Activated CD4-positive, alpha-beta memory T cell treated with anti-CD3 and anti-CD28 coated beads for 36 hours (primary cell): ENCODE results near the gene GALNS. TPM values are rescaled to one million over a fixed set of nuclear protein-coding genes. Genes with fewer than 3 reads are reported as not detected.

Experiments
- CTCF ChIA-PET: fragments of 350-600 bp; sonication (Branson Sonifier 250); formaldehyde crosslinking; loops from one replicate; lab custom pipeline; 2021; ENCODE audit warnings: antibody characterized with exemption, inconsistent platforms; lab: Charles Lee
- POLR2A ChIA-PET: fragments of 350-600 bp; sonication (Branson Sonifier 250); formaldehyde crosslinking; loops from one replicate; lab custom pipeline; 2021; ENCODE audit warnings: antibody characterized with exemption; lab: Charles Lee
- DNase-seq: peaks from one replicate; pipeline ENCODE4 v3.0.0-alpha.2; 2020
- H3K27ac Mint-ChIP-seq: one replicate; pipeline ENCODE4 v1.8.0; 2021; ENCODE audit warnings: mixed read lengths
- H3K27me3 Mint-ChIP-seq: one replicate; pipeline ENCODE4 v1.8.0; 2021; ENCODE audit warnings: mixed read lengths
- H3K36me3 Mint-ChIP-seq: one replicate; pipeline ENCODE4 v1.8.0; 2021; ENCODE audit warnings: mixed read lengths
- H3K4me1 Mint-ChIP-seq: one replicate; pipeline ENCODE4 v1.8.0; 2021; ENCODE audit warnings: low read depth, mixed read lengths
- H3K4me3 Mint-ChIP-seq: one replicate; pipeline ENCODE4 v1.8.0; 2021; ENCODE audit warnings: mild to moderate bottlenecking, mixed read lengths
- H3K9me3 Mint-ChIP-seq: one replicate; pipeline ENCODE4 v1.8.0; 2021; ENCODE audit warnings: mixed read lengths
- intact Hi-C: fragments of 100-400 bp; cut with micrococcal nuclease; formaldehyde crosslinking; loops from one replicate; pipeline ENCODE4 v1.15.1; 2023
- total RNA-seq, 2 experiments: library from RNA; stranded (reverse); gene quantifications; one replicate each; pipeline ENCODE4 v1.2.3, GENCODE V29; 2021

GALNS gene
- total RNA-seq, 2 experiments from 2014 or later = 22.0 to 24.1 TPM

GRCh38 chr16:88813269-88814143 lies 43.2 kb downstream of the GALNS start:
- no peaks in the 10 kb centered on the region for H3K9me3 Mint-ChIP-seq
- intact Hi-C loops = loop anchor here (10.0 kb wide), 1 partner anchor 281 kb away; the partner anchor contains the start of gene ACSF3
- H3K4me3 Mint-ChIP-seq = no peak overlapping the region
- ChIA-PET CTCF (interaction anchor here (1.1 to 5.2 kb wide), 10 partner anchors 10 to 433 kb away, joined by 3 to 39 read pairs (median 4); partner anchors contain the start of genes CDT1, GALNS and TRAPPC2L), POLR2A (interaction anchor here (4.8 to 6.9 kb wide), 2 partner anchors 31 to 111 kb away, joined by 28 to 81 read pairs; partner anchors contain the start of gene PIEZO1)
- no peaks in the 10 kb centered on the region for H3K27me3 Mint-ChIP-seq
- peaks cover 20% of the 10 kb centered on the region for H3K36me3 Mint-ChIP-seq
- peak overlapping the region; percentile 5 for H3K27ac Mint-ChIP-seq
- H3K4me1 Mint-ChIP-seq = peaks cover 19% of the 10 kb centered on the region
- no peak for DNase-seq

- peak; percentile 63 for DNase-seq
- intact Hi-C loops = loop anchor here (1.0 to 10.0 kb wide), 4 partner anchors 9 to 404 kb away; partner anchors contain the start of genes ACSF3, CDT1 and TRAPPC2L
- H3K4me1 Mint-ChIP-seq = peaks cover 27% of the 10 kb centered on the region
- ChIA-PET CTCF (interaction anchor here (0.8 to 5.2 kb wide), 21 partner anchors 10 to 434 kb away, joined by 3 to 39 read pairs (median 4); partner anchors contain the start of genes CDH15, CDT1, GALNS and PIEZO1), POLR2A (interaction anchor here (0.6 to 6.9 kb wide), 10 partner anchors 10 to 281 kb away, joined by 3 to 81 read pairs (median 4); partner anchors contain the start of genes ACSF3, CDT1, GALNS and PIEZO1)
- no peaks in the 10 kb centered on the region for H3K27me3 Mint-ChIP-seq
- peaks cover 28% of the 10 kb centered on the region for H3K36me3 Mint-ChIP-seq
- H3K27ac Mint-ChIP-seq = peak overlapping the region; percentile 94
- peak overlapping the region; percentile 82 for H3K4me3 Mint-ChIP-seq
- no peaks in the 10 kb centered on the region for H3K9me3 Mint-ChIP-seq
These were observed 44.1 kb downstream of the GALNS start for GRCh38 chr16:88812513-88813268.

- Mint-ChIP-seq H3K4me1 (peaks cover 27% of the 10 kb centered on the region), H3K4me3 (peak within 1 kb of the TSS; percentile 95), H3K9me3 (no peaks in the 10 kb centered on the region), H3K27ac (peak within 1 kb of the TSS; percentile 99), H3K36me3 (peaks cover 34% of the 10 kb centered on the region), H3K27me3 (no peaks in the 10 kb centered on the region)
- peak; percentile 98 for DNase-seq
- ChIA-PET CTCF (interaction anchor here (0.7 to 5.2 kb wide), 21 partner anchors 9 to 429 kb away, joined by 3 to 39 read pairs (median 3); partner anchors contain the start of genes CDH15, CDT1, GALNS and PIEZO1), POLR2A (interaction anchor here (0.7 to 6.9 kb wide), 11 partner anchors 9 to 404 kb away, joined by 3 to 81 read pairs (median 4); partner anchors contain the start of genes ACSF3, CDT1, GALNS and PIEZO1)
- intact Hi-C loops = loop anchor here (1.0 to 10.0 kb wide), 5 partner anchors 9 to 404 kb away; partner anchors contain the start of genes ACSF3, CDT1 and TRAPPC2L
These were observed 44.8 kb downstream of the GALNS start, which contains the start of gene APRT for GRCh38 chr16:88811769-88812512. Gene APRT, minus strand, starts transcription at chr16:88811928. Its CDS starts 29 bp downstream, at chr16:88811899.

- DNase-seq = peak; percentile 70
- Mint-ChIP-seq H3K4me3 (peak overlapping the region; percentile 95), H3K27ac (peak overlapping the region; percentile 89), H3K36me3 (peaks cover 41% of the 10 kb centered on the region), H3K4me1 (peaks cover 27% of the 10 kb centered on the region), H3K9me3 (no peaks in the 10 kb centered on the region), H3K27me3 (no peaks in the 10 kb centered on the region)
- intact Hi-C loops = loop anchor here (2.0 to 10.0 kb wide), 2 partner anchors 28 to 284 kb away; partner anchors contain the start of gene ACSF3
- ChIA-PET POLR2A (interaction anchor here (0.6 to 6.9 kb wide), 12 partner anchors 8 to 405 kb away, joined by 3 to 81 read pairs (median 4); partner anchors contain the start of genes CDT1, GALNS, PIEZO1 and TRAPPC2L), CTCF (interaction anchor here (0.6 to 5.2 kb wide), 18 partner anchors 8 to 406 kb away, joined by 3 to 39 read pairs (median 4); partner anchors contain the start of genes CDT1, GALNS, TRAPPC2L and ZNF778)
These were observed 45.6 kb downstream of the GALNS start for GRCh38 chr16:88810912-88811768.

- peaks cover 30% of the 10 kb centered on the region for H3K4me1 Mint-ChIP-seq
- no peaks in the 10 kb centered on the region for H3K9me3 Mint-ChIP-seq
- peak overlapping the region; percentile 95 for H3K4me3 Mint-ChIP-seq
- peak; percentile 72 for DNase-seq
- peaks cover 48% of the 10 kb centered on the region for H3K36me3 Mint-ChIP-seq
- intact Hi-C loops = loop anchor here (2.0 to 10.0 kb wide), 2 partner anchors 28 to 284 kb away; partner anchors contain the start of gene ACSF3
- no peaks in the 10 kb centered on the region for H3K27me3 Mint-ChIP-seq
- POLR2A ChIA-PET = interaction anchor here (1.0 to 6.9 kb wide), 8 partner anchors 7 to 406 kb away, joined by 3 to 81 read pairs (median 10); partner anchors contain the start of genes GALNS, PIEZO1 and TRAPPC2L
- CTCF ChIA-PET = interaction anchor here (0.6 to 5.2 kb wide), 10 partner anchors 7 to 1100 kb away, joined by 3 to 39 read pairs (median 4); partner anchors contain the start of genes CDT1, GALNS and TRAPPC2L
- peak overlapping the region; percentile 89 for H3K27ac Mint-ChIP-seq
These were observed 46.4 kb downstream of the GALNS start for GRCh38 chr16:88810166-88810911.

GRCh38 chr16:88809676-88810165 lies 47.0 kb downstream of the GALNS start:
- H3K36me3 Mint-ChIP-seq = peaks cover 53% of the 10 kb centered on the region
- peaks cover 30% of the 10 kb centered on the region for H3K4me1 Mint-ChIP-seq
- peak overlapping the region; percentile 95 for H3K4me3 Mint-ChIP-seq
- ChIA-PET POLR2A (interaction anchor here (0.6 to 6.9 kb wide), 7 partner anchors 10 to 218 kb away, joined by 3 to 81 read pairs (median 10); partner anchors contain the start of genes GALNS, PIEZO1 and TRAPPC2L), CTCF (interaction anchor here (1.1 to 5.2 kb wide), 7 partner anchors 10 to 1101 kb away, joined by 3 to 39 read pairs (median 4); partner anchors contain the start of genes GALNS and TRAPPC2L)
- H3K27ac Mint-ChIP-seq = peak overlapping the region; percentile 89
- H3K27me3 Mint-ChIP-seq = no peaks in the 10 kb centered on the region
- H3K9me3 Mint-ChIP-seq = no peaks in the 10 kb centered on the region
- no peak for DNase-seq
- intact Hi-C loops = loop anchor here (2.0 to 10.0 kb wide), 2 partner anchors 27 to 285 kb away; partner anchors contain the start of gene ACSF3

GRCh38 chr16:88809068-88809675 lies 47.6 kb downstream of the GALNS start:
- H3K4me3 Mint-ChIP-seq = peak overlapping the region; percentile 59
- peak overlapping the region; percentile 89 for H3K27ac Mint-ChIP-seq
- DNase-seq = no peak
- ChIA-PET POLR2A (interaction anchor here (0.6 to 6.9 kb wide), 7 partner anchors 10 to 218 kb away, joined by 3 to 81 read pairs (median 10); partner anchors contain the start of genes GALNS, PIEZO1 and TRAPPC2L), CTCF (interaction anchor here (1.1 to 5.2 kb wide), 3 partner anchors 49 to 1101 kb away, joined by 4 to 39 read pairs (median 29); partner anchors contain the start of genes GALNS and TRAPPC2L)
- H3K36me3 Mint-ChIP-seq = peaks cover 59% of the 10 kb centered on the region
- intact Hi-C loops = no loop called here
- H3K4me1 Mint-ChIP-seq = peaks cover 30% of the 10 kb centered on the region
- H3K9me3 Mint-ChIP-seq = no peaks in the 10 kb centered on the region
- H3K27me3 Mint-ChIP-seq = no peaks in the 10 kb centered on the region

GRCh38 chr16:88807626-88808453 lies 48.9 kb downstream of the GALNS start:
- peaks cover 60% of the 10 kb centered on the region for H3K36me3 Mint-ChIP-seq
- POLR2A ChIA-PET = interaction anchor here (1.1 to 6.9 kb wide), 2 partner anchors 25 to 175 kb away, joined by 3 to 81 read pairs; partner anchors contain the start of gene PIEZO1
- no peaks in the 10 kb centered on the region for H3K27me3 Mint-ChIP-seq
- peaks cover 30% of the 10 kb centered on the region for H3K4me1 Mint-ChIP-seq
- no peaks in the 10 kb centered on the region for H3K9me3 Mint-ChIP-seq
- CTCF ChIA-PET = no interaction called here
- intact Hi-C loops = no loop called here
- H3K27ac Mint-ChIP-seq = peak overlapping the region; percentile 45
- DNase-seq = no peak
- peak overlapping the region; percentile 29 for H3K4me3 Mint-ChIP-seq
